Gastroesophageal sphincter (tissue), 3 donors: Measurements from ENCODE around the gene RBM4B.

ENCODE experiments used
- EP300 ChIP-seq: sonication (generic); formaldehyde crosslinking; IDR thresholded peaks from one replicate; pipeline ENCODE4 v1.6.1; 2017; ENCODE audit warnings: antibody characterized with exemption, mild to moderate bottlenecking
- POLR2AphosphoS5 ChIP-seq: sonication (generic); formaldehyde crosslinking; IDR thresholded peaks from one replicate; pipeline ENCODE4 v1.6.1; 2017; ENCODE audit warnings: antibody characterized with exemption
- TF ChIP-seq, protein P1 (sequence below), 4 experiments: fragments of 200-600 bp in 2 of 4; fragments of 450-650 bp in 2 of 4; sonication (generic) in 1 of 4; IDR thresholded peaks; one replicate each; pipeline ENCODE4 v1.5.1; 2017 to 2019; ENCODE audit warnings: antibody characterized with exemption in 4 of 4, mild to moderate bottlenecking in 2 of 4, moderate library complexity in 2 of 4

DNA sequence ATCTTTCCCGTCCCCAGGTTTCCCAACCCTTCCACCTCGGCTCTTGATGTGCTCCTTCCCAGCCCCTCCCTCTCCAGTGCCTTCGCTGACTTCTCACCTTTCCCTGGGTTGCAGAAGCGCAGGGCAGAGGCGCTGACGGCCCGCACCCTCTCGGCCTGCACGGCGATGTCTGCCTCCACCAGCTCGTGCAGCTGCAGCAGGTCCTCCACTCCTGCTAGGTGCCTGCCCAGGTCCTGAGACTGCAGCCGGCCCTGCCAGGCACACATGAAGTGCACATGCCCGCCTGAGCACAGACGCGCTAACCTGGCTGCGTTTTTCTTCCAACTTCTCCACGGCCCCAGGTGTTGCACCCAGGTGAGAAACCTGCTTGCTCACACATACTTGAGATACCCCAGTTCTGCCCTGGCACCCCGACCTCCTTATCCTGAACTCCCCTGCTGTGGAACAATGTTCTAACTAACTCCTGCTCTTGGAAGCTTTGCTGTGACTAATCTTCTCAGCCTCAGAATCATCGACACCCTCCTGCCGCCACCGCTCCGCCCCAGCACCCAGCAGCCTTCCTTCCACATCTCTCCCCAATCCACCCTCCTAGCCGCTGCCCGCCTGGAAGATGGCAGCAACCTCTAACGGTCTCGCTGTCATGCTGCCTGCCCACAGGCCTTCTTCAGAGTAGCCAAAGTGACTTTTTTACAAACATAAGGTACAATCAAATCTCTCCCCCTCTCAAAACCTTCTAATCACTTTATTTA, 28.1 kb upstream of the RBM4B start:
- no peak for TF ChIP-seq EP300
- TF ChIP-seq, protein P1, sequence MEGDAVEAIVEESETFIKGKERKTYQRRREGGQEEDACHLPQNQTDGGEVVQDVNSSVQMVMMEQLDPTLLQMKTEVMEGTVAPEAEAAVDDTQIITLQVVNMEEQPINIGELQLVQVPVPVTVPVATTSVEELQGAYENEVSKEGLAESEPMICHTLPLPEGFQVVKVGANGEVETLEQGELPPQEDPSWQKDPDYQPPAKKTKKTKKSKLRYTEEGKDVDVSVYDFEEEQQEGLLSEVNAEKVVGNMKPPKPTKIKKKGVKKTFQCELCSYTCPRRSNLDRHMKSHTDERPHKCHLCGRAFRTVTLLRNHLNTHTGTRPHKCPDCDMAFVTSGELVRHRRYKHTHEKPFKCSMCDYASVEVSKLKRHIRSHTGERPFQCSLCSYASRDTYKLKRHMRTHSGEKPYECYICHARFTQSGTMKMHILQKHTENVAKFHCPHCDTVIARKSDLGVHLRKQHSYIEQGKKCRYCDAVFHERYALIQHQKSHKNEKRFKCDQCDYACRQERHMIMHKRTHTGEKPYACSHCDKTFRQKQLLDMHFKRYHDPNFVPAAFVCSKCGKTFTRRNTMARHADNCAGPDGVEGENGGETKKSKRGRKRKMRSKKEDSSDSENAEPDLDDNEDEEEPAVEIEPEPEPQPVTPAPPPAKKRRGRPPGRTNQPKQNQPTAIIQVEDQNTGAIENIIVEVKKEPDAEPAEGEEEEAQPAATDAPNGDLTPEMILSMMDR (IDR thresholded peaks at IDR 0.05) = no peak
- no peak for TF ChIP-seq POLR2AphosphoS5
